ENCODE data around the gene PRLHR. TPM values are rescaled to one million over a fixed set of nuclear protein-coding genes. Genes with fewer than 3 reads are reported as not detected.

Gene PRLHR
- total RNA-seq, 4 donors from 2014 or later, result not detected

DNA sequence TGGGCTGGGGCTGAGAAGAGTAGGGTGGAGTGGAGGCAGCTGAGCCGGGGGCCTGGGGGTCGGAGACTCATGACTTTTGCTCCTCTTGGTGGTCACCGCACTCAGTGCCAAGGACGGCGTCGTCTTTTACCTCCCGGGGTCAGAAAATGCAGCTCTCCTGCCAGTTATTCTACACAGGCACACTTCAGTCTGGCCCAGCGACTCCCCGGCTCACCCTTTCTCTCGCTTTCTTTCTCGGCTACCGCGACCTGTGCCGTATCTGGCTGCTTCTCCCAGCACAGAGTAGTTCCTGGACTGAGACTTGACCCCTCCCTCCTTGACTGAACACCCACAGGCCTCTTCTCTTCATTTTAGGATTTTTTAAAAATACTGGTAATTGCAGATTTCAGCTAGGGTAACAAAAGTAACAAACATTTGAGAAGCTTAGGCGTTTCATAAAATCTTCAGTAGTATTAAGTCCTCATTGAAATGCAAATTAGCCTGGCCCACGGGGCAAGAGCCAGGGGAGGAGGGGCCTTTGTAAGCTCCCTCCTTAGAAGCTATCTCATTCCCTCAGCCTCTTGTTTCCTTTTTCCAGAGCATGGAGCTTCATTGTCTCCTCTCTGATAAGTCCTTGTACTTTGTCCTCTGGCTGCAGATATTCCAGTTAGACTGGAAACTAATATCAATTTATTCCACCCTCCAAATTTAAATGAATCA, 1.1 kb upstream of the PRLHR start:
- TF ChIP-seq, protein P1, sequence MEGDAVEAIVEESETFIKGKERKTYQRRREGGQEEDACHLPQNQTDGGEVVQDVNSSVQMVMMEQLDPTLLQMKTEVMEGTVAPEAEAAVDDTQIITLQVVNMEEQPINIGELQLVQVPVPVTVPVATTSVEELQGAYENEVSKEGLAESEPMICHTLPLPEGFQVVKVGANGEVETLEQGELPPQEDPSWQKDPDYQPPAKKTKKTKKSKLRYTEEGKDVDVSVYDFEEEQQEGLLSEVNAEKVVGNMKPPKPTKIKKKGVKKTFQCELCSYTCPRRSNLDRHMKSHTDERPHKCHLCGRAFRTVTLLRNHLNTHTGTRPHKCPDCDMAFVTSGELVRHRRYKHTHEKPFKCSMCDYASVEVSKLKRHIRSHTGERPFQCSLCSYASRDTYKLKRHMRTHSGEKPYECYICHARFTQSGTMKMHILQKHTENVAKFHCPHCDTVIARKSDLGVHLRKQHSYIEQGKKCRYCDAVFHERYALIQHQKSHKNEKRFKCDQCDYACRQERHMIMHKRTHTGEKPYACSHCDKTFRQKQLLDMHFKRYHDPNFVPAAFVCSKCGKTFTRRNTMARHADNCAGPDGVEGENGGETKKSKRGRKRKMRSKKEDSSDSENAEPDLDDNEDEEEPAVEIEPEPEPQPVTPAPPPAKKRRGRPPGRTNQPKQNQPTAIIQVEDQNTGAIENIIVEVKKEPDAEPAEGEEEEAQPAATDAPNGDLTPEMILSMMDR (IDR thresholded peaks at IDR 0.05; ENCODE audit: low read depth), result no peak

DNA sequence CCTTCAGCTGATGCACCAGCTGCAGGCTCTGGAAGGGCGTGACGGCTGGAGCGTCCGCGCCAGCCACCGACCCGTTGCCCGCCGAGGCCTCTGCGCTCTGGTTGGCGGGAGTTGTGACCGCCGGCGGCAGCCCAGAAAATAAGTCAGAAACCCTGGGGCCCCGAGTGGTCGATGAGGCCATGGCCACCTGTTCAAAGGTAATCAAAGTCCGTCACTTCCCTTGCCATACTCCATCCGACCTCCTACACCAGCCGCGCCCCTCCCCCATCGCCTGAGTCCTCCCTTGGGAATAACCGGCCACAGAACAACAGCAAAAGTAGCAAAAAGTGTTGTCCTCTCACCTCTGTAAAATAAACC, 406 bp downstream of the PRLHR start:
- TF ChIP-seq, protein P1 (IDR thresholded peaks at IDR 0.05; ENCODE audit: low read depth), result no peak

DNA sequence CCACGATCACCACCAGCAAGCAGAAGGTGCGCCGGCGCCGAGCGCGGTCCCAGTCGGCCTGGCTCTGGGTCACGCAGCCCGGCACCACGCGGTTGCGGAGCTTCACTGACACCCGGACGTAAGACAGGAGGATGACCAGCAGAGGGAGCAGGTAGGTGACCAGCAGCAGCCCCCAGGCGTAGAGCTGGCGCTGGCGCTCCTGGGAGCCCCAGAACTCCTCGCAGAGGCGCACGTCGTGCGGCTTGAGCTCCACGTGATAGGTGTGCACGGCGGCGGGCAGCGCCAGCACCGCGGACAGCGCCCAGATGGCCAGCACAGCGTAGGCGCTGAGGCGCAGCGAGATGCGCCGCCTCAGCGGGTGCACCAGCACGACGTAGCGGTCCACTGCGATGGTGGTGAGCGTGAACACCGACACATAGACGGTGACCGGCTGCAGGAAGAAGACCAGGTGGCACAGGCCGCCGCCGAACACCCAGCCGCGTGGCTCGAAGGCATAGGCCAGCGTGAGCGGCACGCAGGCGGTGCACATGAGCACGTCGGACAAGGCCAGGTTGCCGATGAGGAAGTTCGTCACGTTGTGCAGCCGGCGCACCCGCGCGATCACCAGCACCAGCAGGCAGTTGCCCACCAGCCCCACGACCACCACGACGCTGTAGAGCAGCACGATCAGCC, 920 bp downstream of the PRLHR start:
- TF ChIP-seq, protein P1 (IDR thresholded peaks at IDR 0.05; ENCODE audit: low read depth), result no peak

DNA sequence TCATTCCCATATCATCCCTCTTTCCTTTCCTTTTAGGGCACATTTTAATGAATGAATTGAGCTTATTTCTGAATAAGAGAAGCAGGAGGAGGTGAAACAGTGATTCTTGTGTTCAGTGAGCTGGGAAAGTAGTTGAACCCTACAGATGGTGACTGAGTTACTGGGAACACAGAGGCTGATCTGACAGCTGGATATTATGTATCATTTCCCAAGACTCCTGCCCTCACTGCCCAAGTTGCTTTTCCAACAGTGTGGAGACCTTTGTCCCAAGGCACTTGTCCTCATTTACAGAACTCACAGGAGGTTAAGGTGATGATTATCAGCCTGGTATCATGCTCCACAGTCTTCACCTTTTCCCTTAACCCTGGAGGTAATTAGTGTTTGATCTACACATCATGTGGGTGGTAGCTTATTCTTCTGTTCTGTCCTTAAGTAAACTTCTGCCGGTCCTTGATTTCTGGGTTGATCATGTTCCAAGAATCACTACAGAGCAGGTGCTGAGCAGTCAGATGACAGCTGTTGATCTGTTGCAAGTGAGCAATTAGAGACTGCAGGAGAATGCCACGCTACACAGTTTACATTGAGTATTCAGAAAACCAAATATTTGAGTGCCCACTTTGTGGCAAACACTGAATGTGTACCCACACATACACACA, 2.6 kb downstream of the PRLHR start:
- TF ChIP-seq, protein P1 (IDR thresholded peaks at IDR 0.05; ENCODE audit: low read depth), result no peak

DNA sequence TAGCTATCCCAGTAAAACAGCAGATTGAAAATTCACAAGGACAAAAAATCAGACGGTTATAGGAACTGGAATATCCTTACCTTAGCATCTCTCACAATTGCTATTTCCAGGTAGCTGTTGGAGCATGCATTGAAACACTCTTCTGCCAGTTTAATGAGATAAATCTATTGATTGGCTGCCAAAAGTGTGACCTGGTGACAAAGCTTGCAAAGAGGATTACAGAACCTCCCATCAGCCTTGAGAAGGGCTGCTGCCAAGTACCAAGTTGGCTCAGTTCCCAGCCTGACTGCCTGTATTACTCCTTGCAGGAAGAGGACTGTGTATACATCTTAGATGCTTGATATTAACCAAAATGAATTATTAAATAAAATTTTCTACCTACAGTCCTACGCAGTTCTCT, 5.1 kb downstream of the PRLHR start:
- TF ChIP-seq, protein P1 (IDR thresholded peaks at IDR 0.05; ENCODE audit: low read depth), result no peak

DNA sequence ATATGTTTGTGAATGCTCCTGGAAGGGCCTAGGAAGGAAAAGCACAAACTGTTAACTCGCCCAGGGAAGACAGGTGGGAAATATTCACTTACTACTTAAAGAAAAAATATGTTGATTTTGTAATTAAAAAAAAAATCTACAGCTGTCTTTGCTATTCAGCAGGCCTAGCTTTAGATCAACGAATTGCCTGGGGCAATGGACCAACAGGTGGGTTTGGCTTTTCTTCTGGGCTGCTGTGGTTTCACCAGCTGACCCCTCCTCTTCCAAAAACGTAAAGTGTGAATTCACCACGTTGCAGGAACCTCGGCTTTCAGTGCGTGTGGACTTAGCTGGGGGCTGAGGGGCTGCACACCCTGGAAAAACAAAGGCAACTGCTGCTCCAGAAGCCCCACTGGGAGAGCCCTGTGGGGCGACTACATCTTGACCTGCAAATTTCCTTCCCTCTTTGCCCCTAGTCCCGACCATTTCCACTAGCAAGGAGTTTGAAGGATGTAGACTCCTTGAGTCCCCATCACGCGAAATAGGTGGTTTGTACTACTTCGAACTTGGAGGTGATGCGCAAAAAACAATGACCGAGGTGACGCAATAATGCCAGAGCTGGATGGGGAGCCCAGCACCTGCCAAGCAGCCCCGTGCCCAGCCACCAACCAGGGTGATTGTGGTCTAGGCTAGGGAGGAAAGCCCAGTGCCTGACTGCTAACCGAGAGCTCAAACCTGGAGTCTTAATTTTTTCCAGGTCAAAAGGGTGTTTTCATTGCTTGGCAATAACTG, 7.4 kb downstream of the PRLHR start:
- TF ChIP-seq, protein P1 (IDR thresholded peaks at IDR 0.05; ENCODE audit: low read depth), result no peak

DNA sequence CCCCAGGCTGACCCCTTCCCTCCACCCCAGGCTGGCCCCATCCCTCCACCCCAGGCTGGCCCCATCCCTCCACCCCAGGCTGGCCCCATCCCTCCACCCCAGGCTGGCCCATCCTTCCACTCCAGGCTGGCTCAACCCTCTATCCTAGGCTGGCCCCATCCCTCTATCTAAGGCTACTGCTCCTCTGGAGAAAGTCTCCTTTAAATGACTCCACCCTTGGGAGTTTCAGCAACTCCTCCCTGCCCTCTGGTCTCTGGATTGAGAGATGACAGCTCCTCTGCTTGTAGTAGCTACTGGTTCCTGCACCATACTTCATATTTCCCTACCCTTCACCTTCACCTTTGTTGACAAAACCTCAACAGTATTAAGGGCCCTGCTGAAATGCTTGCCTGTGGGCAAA, 8.5 kb downstream of the PRLHR start:
- TF ChIP-seq, protein P1 (IDR thresholded peaks at IDR 0.05; ENCODE audit: low read depth), result no peak

Measured in subcutaneous adipose tissue (tissue), 4 donors.